Brain microvascular endothelial cell (primary cell): ENCODE measurements around the gene FOXN4.

Experiments used
- DNase-seq: peaks from one replicate; pipeline ENCODE4 v3.0.0-alpha.2; 2020
- H3K27ac ChIP-seq: fragments of 250-450 bp; sonication (Bioruptor Pico); 2 replicates; pipeline ENCODE4 v1.5.1; 2020; ENCODE audit warnings: mild to moderate bottlenecking, moderate library complexity
- H3K27me3 ChIP-seq: fragments of 250-450 bp; sonication (Bioruptor Pico); replicated peaks from 2 replicates; pipeline ENCODE4 v1.5.1; 2020; ENCODE audit warnings: mild to moderate bottlenecking
- H3K36me3 ChIP-seq: fragments of 250-450 bp; sonication (Bioruptor Pico); replicated peaks from 2 replicates; pipeline ENCODE4 v1.5.1; 2020; ENCODE audit warnings: mild to moderate bottlenecking
- H3K4me3 ChIP-seq: 2 replicates; pipeline ENCODE4 v1.5.1; 2011; ENCODE audit warnings: low read depth, mild to moderate bottlenecking, control low read depth, low read length, moderate library complexity
- in situ Hi-C: cut with HindIII; loops from 2 replicates; pipeline ENCODE4 v1.10.0; 2017; ENCODE audit warnings: low sequenced_read_pairs, low pct_ligation_motif_present
- TF ChIP-seq, protein P1 (sequence below): IDR thresholded peaks from 2 replicates; pipeline ENCODE4 v1.5.1; 2011; ENCODE audit warnings: low read depth, mild to moderate bottlenecking, moderate library complexity, low read length, control low read depth, inconsistent platforms; ENCODE audit errors: missing control alignments

Gene FOXN4

GRCh38 chr12:109294286-109294796 is 14.7 kb downstream of the FOXN4 start:
- H3K27me3 ChIP-seq, result peaks cover 8% of the 10 kb centered on the region
- H3K27ac ChIP-seq, result no peak overlapping the region
- H3K4me3 ChIP-seq, result no peak overlapping the region
- H3K36me3 ChIP-seq, result no peaks in the 10 kb centered on the region
- TF ChIP-seq, protein P1, sequence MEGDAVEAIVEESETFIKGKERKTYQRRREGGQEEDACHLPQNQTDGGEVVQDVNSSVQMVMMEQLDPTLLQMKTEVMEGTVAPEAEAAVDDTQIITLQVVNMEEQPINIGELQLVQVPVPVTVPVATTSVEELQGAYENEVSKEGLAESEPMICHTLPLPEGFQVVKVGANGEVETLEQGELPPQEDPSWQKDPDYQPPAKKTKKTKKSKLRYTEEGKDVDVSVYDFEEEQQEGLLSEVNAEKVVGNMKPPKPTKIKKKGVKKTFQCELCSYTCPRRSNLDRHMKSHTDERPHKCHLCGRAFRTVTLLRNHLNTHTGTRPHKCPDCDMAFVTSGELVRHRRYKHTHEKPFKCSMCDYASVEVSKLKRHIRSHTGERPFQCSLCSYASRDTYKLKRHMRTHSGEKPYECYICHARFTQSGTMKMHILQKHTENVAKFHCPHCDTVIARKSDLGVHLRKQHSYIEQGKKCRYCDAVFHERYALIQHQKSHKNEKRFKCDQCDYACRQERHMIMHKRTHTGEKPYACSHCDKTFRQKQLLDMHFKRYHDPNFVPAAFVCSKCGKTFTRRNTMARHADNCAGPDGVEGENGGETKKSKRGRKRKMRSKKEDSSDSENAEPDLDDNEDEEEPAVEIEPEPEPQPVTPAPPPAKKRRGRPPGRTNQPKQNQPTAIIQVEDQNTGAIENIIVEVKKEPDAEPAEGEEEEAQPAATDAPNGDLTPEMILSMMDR, result no peak
- no peak for DNase-seq
- in situ Hi-C loops, result no loop called here

GRCh38 chr12:109293106-109293505 is 16.0 kb downstream of the FOXN4 start:
- TF ChIP-seq, protein P1, result no peak
- no peak overlapping the region for H3K27ac ChIP-seq
- DNase-seq, result no peak
- H3K4me3 ChIP-seq, result no peak overlapping the region
- peaks cover 8% of the 10 kb centered on the region for H3K27me3 ChIP-seq
- no peaks in the 10 kb centered on the region for H3K36me3 ChIP-seq
- in situ Hi-C loops, result no loop called here

- Histone ChIP-seq H3K27ac (no peak overlapping the region), H3K27me3 (peaks cover 8% of the 10 kb centered on the region), H3K36me3 (no peaks in the 10 kb centered on the region), H3K4me3 (no peak overlapping the region)
- DNase-seq, result no peak
- in situ Hi-C loops, result no loop called here
- TF ChIP-seq, protein P1, result no peak
Measured at GRCh38 chr12:109292342-109292711, 16.8 kb downstream of the FOXN4 start.

GRCh38 chr12:109291521-109292341 is 17.4 kb downstream of the FOXN4 start:
- Histone ChIP-seq H3K36me3 (no peaks in the 10 kb centered on the region), H3K27ac (no peak overlapping the region), H3K4me3 (peak overlapping the region; percentile 17), H3K27me3 (peaks cover 8% of the 10 kb centered on the region)
- no peak for DNase-seq
- in situ Hi-C loops, result no loop called here
- TF ChIP-seq, protein P1, result no peak

DNA sequence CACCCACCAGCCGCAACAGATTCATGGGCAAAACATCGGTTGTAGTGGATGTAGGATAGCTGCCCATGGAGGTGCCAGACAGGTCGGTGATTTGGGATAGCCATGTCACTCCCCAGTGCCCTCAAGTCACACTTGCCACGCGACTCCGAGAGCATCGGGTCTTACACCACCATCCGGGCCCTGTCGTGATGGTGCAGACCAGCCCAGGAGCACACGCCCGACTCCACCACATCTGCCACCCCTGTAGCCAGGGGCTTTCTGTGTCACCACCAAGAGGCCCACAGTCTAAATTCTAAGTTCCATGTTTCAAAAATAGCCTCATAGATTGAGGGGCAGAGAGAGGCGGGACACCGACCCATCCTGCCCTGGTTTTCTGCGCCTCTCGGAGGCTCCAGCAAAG is 18.0 kb downstream of the FOXN4 start:
- Histone ChIP-seq H3K4me3 (no peak overlapping the region), H3K36me3 (no peaks in the 10 kb centered on the region), H3K27ac (no peak overlapping the region), H3K27me3 (peaks cover 8% of the 10 kb centered on the region)
- DNase-seq, result no peak
- TF ChIP-seq, protein P1, result no peak
- in situ Hi-C loops, result no loop called here
